MCF 10A (cell line): ENCODE measurements around the gene MAN2B2. TPM values are rescaled to one million over a fixed set of nuclear protein-coding genes. Genes with fewer than 3 reads are reported as not detected.
A peak's percentile ranks its signal among the peaks of the same experiment; 100 is the strongest.

Experiments used
- BruUV-seq: library from RNA; stranded (reverse); fragments of 400-500 nt; replicated peaks from 2 replicates; lab custom pipeline; 2021; lab: Mats Ljungman, UMichigan
- CTCF ChIA-PET: fragments of 300-600 bp; sonication (Branson Sonifier 250); formaldehyde crosslinking; extraction: SDS; loops from one replicate; lab custom pipeline; 2021; ENCODE audit warnings: antibody characterized with exemption, inconsistent platforms; lab: Yijun Ruan, JAX
- POLR2A ChIA-PET: fragments of 300-600, 350-650 bp; sonication (Branson Sonifier 250); formaldehyde crosslinking; extraction: SDS; loops from one replicate; lab custom pipeline; 2020; ENCODE audit warnings: antibody characterized with exemption, inconsistent platforms; lab: Yijun Ruan, JAX
- DNase-seq: peaks from one replicate; pipeline ENCODE4 v3.0.0-alpha.2; 2018; ENCODE audit not compliant: unreplicated experiment
- H3K27ac Mint-ChIP-seq: one replicate; pipeline ENCODE4 v1.8.0; 2022; ENCODE audit warnings: mild to moderate bottlenecking, low read depth, mixed read lengths; ENCODE audit not compliant: unreplicated experiment
- H3K27me3 Mint-ChIP-seq: one replicate; pipeline ENCODE4 v1.8.0; 2022; ENCODE audit warnings: mixed read lengths; ENCODE audit not compliant: insufficient read depth, unreplicated experiment
- H3K36me3 Mint-ChIP-seq: one replicate; pipeline ENCODE4 v1.8.0; 2022; ENCODE audit warnings: mild to moderate bottlenecking, moderate library complexity, mixed read lengths; ENCODE audit not compliant: insufficient read depth, unreplicated experiment
- H3K4me1 Mint-ChIP-seq: one replicate; pipeline ENCODE4 v1.8.0; 2022; ENCODE audit warnings: mixed read lengths; ENCODE audit not compliant: insufficient read depth, unreplicated experiment
- H3K4me3 Mint-ChIP-seq: one replicate; pipeline ENCODE4 v1.8.0; 2022; ENCODE audit warnings: mild to moderate bottlenecking, moderate library complexity, mixed read lengths; ENCODE audit not compliant: unreplicated experiment
- H3K9me3 Mint-ChIP-seq: one replicate; pipeline ENCODE4 v1.8.0; 2022; ENCODE audit warnings: mixed read lengths; ENCODE audit not compliant: unreplicated experiment
- CTCF ChIP-seq: fragments of 200-600 bp; IDR thresholded peaks from one replicate; pipeline ENCODE4 v1.8.0; 2022; ENCODE audit warnings: antibody characterized with exemption, mild to moderate bottlenecking; ENCODE audit not compliant: unreplicated experiment
- intact Hi-C: fragments of 100-400 bp; cut with micrococcal nuclease; formaldehyde crosslinking; loops from 2 replicates; pipeline ENCODE4 v1.14.1; 2022
- total RNA-seq: library from RNA; stranded (reverse); gene quantifications from 2 replicates; pipeline ENCODE4 v1.2.3, GENCODE V29; 2022

Gene MAN2B2
- total RNA-seq, 1 experiment from 2014 or later: 12.5 TPM

- H3K4me3 Mint-ChIP-seq: no peak overlapping the region
- no peak for DNase-seq
- no peak for TF ChIP-seq CTCF
- intact Hi-C loops: loop anchor here (5.0 kb wide), 1 partner anchor 54 kb away; no protein-coding TSS in a partner anchor
- no peaks in the 10 kb centered on the region for H3K27me3 Mint-ChIP-seq
- no peaks in the 10 kb centered on the region for H3K4me1 Mint-ChIP-seq
- CTCF ChIA-PET: interaction anchor here (0.6 kb wide), 1 partner anchor 32 kb away, joined by 3 read pairs; no protein-coding TSS in a partner anchor
- H3K9me3 Mint-ChIP-seq: peaks cover 10% of the 10 kb centered on the region
- POLR2A ChIA-PET: no interaction called here
- BruUV-seq: no TSS peak
- H3K27ac Mint-ChIP-seq: no peak overlapping the region
- peaks cover 16% of the 10 kb centered on the region for H3K36me3 Mint-ChIP-seq
Observed at GRCh38 chr4:6578221-6578620, 3.2 kb downstream of the MAN2B2 start.

- TF ChIP-seq CTCF: no peak
- DNase-seq: no peak
- Mint-ChIP-seq H3K36me3 (peaks cover 16% of the 10 kb centered on the region), H3K9me3 (peaks cover 10% of the 10 kb centered on the region), H3K4me1 (no peaks in the 10 kb centered on the region), H3K27me3 (no peaks in the 10 kb centered on the region), H3K4me3 (no peak overlapping the region), H3K27ac (no peak overlapping the region)
- BruUV-seq: no TSS peak
- intact Hi-C loops: no loop called here
- CTCF ChIA-PET: no interaction called here
- POLR2A ChIA-PET: no interaction called here
Observed at GRCh38 chr4:6580353-6580752, 5.4 kb downstream of the MAN2B2 start.

- no peak for TF ChIP-seq CTCF
- BruUV-seq: no TSS peak
- H3K36me3 Mint-ChIP-seq: peaks cover 16% of the 10 kb centered on the region
- POLR2A ChIA-PET: no interaction called here
- no peak overlapping the region for H3K4me3 Mint-ChIP-seq
- intact Hi-C loops: no loop called here
- DNase-seq: no peak
- peaks cover 10% of the 10 kb centered on the region for H3K9me3 Mint-ChIP-seq
- no peaks in the 10 kb centered on the region for H3K4me1 Mint-ChIP-seq
- H3K27me3 Mint-ChIP-seq: no peaks in the 10 kb centered on the region
- CTCF ChIA-PET: no interaction called here
- no peak overlapping the region for H3K27ac Mint-ChIP-seq
Observed at GRCh38 chr4:6581566-6582121, 6.7 kb downstream of the MAN2B2 start.

GRCh38 chr4:6582889-6583490 lies 8.0 kb downstream of the MAN2B2 start:
- Mint-ChIP-seq H3K36me3 (peaks cover 9% of the 10 kb centered on the region), H3K27me3 (no peaks in the 10 kb centered on the region), H3K4me3 (no peak overlapping the region), H3K9me3 (peaks cover 10% of the 10 kb centered on the region), H3K4me1 (no peaks in the 10 kb centered on the region), H3K27ac (no peak overlapping the region)
- intact Hi-C loops: no loop called here
- no peak for TF ChIP-seq CTCF
- BruUV-seq: no TSS peak
- peak; percentile 14 for DNase-seq
- CTCF ChIA-PET: no interaction called here
- POLR2A ChIA-PET: interaction anchor here (0.8 kb wide), 1 partner anchor 51 kb away, joined by 3 read pairs; no protein-coding TSS in a partner anchor
